Stimulated activated CD4-positive, alpha-beta T cell treated with anti-CD3 and anti-CD28 coated beads, Interleukin-4, amount 100 ng/mL, for 1 hour (primary cell): Measurements from ENCODE around the gene SERPINE3.

Source experiments
- DNase-seq: peaks from one replicate; pipeline ENCODE4 v3.0.0-alpha.2; 2020

SERPINE3 gene

DNA sequence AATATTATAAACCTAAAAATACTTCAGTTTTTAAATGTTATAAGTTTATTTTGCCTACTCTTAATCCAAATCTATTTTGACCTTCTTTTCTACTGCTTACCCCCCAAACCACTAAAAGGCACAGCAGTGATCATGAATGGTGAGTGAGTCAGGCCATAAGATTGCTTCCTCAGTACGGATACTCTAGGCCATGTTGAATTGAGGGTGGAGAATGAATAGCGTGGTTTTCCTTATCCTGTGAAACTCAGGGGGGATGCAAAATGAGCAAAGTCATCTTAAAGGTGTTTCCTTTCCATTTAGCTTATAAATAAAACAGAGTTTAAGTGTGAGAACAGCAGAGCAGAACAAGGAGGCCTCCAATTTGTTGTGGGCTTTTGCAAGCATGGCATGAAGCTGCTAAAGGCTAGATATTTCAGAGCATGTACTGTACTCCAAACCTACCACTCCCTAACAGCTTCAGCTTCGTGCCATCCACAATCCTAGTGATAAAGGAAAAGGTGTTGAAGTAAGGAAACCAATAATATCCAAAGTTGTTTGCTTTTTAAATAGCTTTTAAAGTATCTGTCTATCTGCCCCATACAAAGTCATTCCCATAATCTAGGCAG is 25.0 kb downstream of the SERPINE3 start:
- DNase-seq = no peak

DNA sequence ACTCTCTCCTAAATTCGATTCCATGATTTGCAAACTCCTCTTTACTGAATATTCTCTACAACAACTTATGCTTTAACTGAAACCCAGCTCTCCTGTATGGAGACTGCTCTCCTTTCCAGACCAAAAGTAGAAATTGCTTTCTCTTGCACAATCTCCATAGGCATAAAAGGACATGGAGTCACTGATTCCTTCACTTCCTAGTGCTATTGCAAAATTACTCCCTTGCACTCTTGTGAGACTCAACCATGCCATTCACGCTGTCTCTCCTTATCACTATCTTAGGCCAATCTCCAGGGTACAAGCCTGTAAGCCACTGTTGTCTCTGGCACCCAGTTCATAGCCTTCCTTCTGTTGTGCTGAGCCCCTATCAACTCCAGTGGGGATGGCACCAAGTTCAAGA is 30.6 kb downstream of the SERPINE3 start:
- DNase-seq = no peak

DNA sequence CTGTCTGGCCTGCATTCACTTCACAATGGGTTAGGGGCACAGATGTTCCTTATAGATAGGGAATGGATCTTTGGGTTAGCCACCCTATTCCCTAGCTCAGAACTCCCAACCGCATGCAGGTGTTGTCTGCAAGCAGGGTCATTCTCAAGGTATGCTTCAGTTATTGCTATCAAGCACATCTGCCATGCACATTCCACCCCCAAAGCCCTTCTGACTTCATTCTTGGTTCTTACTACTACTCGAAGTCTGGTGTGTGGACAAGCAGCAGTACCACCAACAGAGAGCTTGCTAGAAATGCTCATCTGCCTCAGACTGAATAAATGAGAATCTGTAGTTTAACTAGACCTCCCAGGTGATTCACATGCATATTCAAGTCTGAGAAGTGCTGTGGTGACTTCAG is 31.3 kb downstream of the SERPINE3 start:
- no peak for DNase-seq

DNA sequence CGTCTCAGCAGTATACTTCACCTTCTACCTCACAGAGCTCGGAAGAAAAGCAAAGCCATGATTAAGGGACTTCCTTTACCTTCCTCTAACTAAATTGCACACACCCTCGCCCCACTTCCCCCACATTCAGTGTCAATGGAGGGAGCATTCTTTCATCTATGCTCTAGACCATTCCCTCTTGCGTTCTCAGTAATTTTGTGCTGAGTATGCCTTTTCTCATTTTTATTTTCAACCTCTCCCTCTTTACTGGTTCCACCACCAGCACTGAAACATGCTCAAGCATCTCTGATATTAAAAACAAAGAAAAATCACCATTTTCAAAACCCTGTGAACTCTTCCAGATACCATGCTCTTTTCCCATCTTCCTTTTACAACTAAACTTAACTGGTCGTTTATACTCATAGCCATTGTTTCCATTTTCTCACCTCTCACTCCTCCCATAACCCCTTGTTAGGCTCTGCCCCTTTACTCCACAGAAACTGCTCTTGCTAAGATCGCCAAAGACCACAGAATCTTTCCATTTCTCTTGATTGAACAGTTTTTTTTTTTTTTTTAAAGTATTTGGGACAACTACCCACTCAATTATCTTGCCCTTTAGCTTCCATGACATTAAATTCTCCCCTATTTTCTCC is 32.4 kb downstream of the SERPINE3 start:
- DNase-seq = no peak

DNA sequence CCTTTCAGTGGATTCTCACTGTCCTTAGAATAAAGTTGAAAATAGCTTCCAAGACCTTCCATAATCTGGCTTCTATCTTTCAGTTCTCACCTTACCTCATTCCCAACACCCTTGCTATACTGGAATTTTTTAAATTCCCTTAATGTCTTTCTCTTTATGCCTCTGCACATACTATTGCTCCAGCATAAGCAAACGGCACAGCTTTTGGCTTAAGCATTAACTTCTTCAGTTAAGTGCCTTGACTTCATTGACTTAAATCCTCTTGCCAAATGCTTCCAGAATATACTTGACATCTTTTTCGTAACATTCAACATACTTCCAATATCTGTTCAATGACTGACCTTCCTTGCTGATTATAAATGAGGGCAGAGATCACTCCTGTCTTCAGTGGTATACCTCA is 34.0 kb downstream of the SERPINE3 start:
- no peak for DNase-seq

DNA sequence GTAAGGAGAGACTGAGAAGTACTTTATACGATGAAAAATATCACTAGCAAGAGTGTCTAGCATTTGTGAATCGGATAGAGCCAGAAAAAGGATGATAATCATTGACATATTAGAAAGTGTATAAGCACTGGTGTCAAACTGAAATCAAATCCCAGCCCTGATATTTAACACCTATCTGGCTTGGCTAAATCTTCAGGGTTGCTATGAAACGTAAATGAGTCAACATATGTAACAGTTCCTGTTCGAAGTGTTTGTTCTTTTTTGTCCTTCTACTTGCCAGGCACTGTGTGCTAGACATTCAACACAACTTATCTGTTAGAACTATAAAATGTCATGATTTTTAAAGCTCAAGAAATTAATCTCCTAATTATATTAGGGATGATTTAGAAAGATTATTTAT is 40.8 kb downstream of the SERPINE3 start:
- DNase-seq = no peak

DNA sequence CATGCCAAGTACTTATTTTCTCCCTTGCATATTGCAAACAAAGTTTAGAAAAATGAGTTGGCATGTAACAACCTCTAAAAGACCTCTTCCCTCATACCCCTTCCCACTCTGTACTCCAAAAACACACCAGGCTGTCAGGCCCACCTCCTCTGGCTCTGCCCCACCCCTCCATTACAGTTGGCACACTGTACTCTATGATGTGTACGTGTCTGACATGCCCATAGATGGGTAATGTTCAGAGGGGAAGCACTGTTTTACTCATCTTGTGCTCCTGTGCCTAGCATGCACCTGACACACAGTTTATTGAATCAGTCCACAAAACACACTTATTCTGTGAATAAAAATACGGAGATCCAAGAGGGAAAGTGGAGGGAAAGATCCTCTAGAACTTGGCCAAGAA is 45.6 kb downstream of the SERPINE3 start:
- no peak for DNase-seq

DNA sequence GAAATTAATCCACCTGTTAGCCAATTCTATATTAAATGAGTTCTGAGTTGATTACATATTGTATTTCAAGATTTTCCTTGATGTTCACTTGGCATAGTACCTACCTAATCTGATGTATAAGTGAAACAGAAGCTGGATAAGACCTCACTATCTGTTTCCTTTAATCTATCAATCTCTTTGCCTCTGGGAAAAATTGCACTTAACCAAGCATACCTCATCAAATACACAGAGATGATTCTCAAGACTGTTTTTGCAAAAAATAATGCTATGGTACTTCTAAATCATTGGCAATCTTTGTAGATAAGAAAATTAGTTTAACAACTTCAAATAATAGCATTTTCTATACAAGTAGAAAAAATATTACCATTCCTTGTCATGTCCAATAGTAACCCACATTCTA is 55.2 kb downstream of the SERPINE3 start:
- no peak for DNase-seq

DNA sequence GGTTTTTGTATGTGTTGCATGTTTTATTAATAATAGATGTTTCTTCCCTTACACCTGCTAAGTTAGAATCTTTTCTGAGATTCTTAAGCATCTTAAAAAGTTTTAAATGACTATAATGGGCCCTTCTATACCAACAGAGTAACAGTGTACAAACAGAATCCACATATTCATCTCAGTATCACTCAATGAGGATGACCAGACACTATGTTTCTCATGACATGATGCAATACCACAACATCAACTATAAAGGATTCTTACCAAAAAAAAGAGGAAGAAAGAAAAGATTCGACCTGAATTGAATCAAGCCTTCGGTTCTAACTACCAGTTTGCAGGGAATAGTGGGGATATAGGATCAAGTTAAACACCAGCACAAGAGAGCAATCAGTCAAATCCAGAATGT is 56.9 kb downstream of the SERPINE3 start:
- DNase-seq = no peak

DNA sequence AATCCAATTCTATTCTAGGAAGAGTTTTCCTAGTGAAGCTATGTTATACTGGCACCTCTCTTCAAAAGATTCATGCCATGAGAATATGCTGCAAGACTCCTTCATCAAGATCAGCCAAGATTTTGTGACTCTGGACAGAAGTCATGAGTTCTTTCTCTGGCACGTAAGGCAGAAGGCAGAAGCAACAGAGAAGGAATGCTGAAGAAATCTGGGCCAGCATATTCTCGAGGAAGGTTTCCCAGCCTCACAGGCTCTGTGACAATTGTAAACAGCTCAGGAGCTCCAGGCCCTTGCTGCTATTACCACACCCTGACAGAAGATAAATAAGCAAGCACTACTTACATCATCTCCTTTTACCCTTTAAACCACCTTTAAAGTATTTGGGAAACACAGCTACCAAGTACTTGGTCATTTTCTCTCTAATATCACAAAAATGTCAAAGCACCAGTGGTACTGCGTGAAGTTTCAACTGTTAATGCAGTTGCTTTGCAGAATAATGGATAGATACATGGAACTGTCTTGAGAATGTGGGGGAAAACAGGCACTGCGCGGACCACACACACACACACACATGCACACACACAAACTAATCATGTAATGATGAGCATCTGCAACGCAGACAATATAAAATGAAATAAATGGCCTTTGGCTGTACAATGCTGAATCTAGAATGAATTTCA is 57.9 kb downstream of the SERPINE3 start:
- DNase-seq = no peak

DNA sequence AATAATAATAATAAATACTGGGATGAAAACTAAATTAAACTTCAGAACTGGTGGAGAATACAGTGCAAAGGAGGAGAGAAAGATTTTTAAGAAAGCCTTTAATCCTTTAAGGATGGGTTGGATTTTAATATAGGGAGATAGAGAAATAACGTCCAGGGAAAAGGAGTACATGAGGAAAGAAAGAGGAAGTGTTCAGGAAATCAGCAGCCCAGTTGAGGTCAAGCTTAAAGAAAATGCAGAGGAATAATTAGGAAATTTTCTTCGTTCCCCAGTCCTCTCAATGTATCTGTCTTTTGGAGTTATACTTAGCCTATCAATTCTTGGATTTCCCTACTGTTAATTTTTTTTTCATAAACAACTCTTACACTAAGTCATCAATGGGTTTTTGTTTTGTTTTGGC is 65.7 kb downstream of the SERPINE3 start:
- DNase-seq = no peak

DNA sequence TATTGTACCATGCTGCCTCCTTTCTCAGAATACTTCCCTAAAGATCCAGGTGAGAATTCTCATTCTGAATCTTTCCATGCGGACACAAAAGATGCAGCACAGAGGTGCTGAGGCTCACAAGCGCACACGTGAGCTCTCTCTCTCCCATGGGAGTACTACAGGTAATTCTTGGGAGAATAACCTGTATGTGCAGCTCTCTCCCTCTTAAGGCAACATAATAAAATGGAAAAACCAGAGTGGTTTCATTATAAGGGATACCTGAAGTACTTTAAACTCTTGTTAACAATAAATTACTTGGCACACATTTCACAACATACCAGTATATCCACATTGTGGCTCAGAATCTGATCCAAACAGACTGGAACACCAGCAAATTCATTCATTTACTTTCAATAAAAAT is 72.9 kb downstream of the SERPINE3 start:
- DNase-seq = no peak
